Uterus (tissue), 2 donors: ENCODE measurements around the gene LTBP2.

Experiments used
- POLR2A ChIP-seq, 2 donors: fragments of 450-650 bp; IDR thresholded peaks; one replicate each; pipeline ENCODE4 v1.6.1; 2016; ENCODE audit warnings: antibody characterized with exemption in 2 of 2, mild to moderate bottlenecking in 1 of 2, moderate library complexity in 1 of 2
- TF ChIP-seq, protein P1 (sequence below), 4 experiments: fragments of 200-600 bp in 2 of 4; fragments of 450-650 bp in 2 of 4; sonication (generic) in 2 of 4; IDR thresholded peaks; one replicate each; pipeline ENCODE4 v1.5.1; 2016 to 2019; ENCODE audit warnings: antibody characterized with exemption in 4 of 4, mild to moderate bottlenecking in 2 of 4, moderate library complexity in 1 of 4

DNA sequence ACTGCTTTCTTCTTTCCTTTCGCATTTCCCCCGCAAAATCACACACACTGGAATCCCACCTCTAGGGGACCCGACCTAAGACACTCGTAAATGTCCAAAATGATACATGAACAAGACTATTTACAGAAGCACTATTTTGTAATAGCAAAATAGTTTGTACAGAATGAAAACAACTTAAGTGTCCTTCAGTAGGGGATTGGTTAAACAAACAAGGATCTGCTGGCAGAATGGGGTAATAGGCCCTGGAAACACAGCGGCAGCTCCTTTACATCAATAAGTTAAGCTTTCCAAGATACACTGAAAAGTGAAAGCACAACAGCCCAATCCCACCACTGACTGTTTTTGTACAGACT, 48.8 kb downstream of the LTBP2 start:
- TF ChIP-seq, protein P1, sequence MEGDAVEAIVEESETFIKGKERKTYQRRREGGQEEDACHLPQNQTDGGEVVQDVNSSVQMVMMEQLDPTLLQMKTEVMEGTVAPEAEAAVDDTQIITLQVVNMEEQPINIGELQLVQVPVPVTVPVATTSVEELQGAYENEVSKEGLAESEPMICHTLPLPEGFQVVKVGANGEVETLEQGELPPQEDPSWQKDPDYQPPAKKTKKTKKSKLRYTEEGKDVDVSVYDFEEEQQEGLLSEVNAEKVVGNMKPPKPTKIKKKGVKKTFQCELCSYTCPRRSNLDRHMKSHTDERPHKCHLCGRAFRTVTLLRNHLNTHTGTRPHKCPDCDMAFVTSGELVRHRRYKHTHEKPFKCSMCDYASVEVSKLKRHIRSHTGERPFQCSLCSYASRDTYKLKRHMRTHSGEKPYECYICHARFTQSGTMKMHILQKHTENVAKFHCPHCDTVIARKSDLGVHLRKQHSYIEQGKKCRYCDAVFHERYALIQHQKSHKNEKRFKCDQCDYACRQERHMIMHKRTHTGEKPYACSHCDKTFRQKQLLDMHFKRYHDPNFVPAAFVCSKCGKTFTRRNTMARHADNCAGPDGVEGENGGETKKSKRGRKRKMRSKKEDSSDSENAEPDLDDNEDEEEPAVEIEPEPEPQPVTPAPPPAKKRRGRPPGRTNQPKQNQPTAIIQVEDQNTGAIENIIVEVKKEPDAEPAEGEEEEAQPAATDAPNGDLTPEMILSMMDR (IDR thresholded peaks at IDR 0.05): no peak
- no peak for TF ChIP-seq POLR2A (IDR thresholded peaks at IDR 0.05)
